ENCODE measurements around the gene MIP.
"Not testable (repeated sequence)": the region's sequence is repeated elsewhere in the genome, so short reads cannot be mapped to it uniquely, and the experiment has no call there.

Gene MIP
- total RNA-seq = 0 to 0.07 (median 0) reads per million in 9 experiments

DNA sequence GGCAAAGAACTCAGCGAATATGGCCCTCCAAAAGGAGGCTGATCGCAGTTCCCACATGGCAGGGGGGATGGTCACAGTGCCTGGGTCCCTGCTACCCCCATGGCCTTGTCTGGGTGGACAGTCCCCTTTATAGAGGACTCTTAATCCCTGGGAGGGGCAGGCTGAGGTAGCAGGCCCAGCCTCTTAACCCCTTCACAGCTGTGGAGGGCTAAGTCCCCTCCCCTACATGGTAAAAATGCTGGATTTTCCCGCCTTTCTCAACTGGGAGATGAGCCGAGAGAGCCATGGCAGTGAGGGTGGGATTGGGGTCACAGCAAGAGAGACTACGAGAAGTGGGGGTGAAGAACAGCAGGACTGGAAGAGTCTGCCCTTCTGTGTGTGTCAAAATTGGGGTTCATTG is at the start of gene MIP:
Gene MIP, minus strand, starts transcription at position 101 of the 400 bp plus-strand sequence. Its CDS starts 44 bp downstream, at position 57.
- H3K27ac Mint-ChIP-seq = no peak within 1 kb of the TSS
- ATAC-seq (replicated peaks) = no peak

DNA sequence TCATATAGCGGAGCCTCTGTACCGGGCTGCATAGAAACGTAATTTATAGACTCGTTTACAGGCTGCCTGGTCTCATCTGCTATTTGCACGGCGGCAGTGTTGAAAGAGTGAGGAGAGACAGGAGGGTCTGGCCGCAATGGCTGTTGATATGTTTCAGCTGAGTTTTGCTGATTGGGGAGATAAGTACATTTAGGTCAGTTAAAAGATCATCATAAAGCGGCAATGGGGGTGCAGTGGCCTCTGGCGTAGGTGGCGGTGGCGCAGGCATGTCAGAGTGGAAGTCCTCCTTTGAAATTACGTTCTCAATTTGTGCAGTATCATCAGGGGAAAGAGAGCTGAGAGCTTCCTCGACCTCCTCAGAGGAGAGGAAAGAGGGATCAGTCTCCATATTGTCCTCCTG is 45.4 kb upstream of the MIP start:
- not testable (repeated sequence) for H3K4me3 Mint-ChIP-seq; H3K27ac Mint-ChIP-seq; H3K27me3 Mint-ChIP-seq; DNase-seq; ATAC-seq (replicated peaks); H3K36me3 Mint-ChIP-seq (ENCODE audit: insufficient read depth); H3K9me3 Mint-ChIP-seq; H3K4me1 Mint-ChIP-seq (ENCODE audit: low read depth in 2 of 2)

More for the DNA sequence above, at the start of gene MIP:
- DNase-seq = no peak
- peaks cover 3% of the 10 kb centered on the region in 2 donors for H3K4me1 Mint-ChIP-seq (ENCODE audit: low read depth in 2 of 2)
- no peaks in the 10 kb centered on the region for H3K9me3 Mint-ChIP-seq
- peaks cover 3% of the 10 kb centered on the region for H3K36me3 Mint-ChIP-seq (ENCODE audit: insufficient read depth)
- H3K4me3 Mint-ChIP-seq = no peak within 1 kb of the TSS
- no peaks in the 10 kb centered on the region for H3K27me3 Mint-ChIP-seq

DNA sequence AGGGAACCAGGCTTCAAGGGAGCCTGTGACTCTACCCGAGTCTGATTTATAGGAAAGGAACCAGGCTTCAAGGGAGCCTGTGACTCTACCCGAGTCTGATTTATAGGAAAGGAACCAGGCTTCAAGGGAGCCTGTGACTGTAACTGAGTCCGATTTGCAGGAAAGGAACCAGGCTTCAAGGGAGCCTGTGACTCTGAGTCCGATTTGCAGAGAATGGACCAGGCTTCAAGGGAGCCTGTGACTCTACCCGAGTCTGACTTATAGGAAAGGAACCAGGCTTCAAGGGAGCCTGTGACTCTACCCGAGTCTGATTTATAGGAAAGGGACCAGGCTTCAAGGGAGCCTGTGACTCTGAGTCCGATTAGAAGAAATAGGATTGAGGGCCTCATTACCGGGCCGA is 45.0 kb upstream of the MIP start:
- DNase-seq; H3K9me3 Mint-ChIP-seq; H3K27ac Mint-ChIP-seq; H3K27me3 Mint-ChIP-seq; ATAC-seq (replicated peaks); H3K4me1 Mint-ChIP-seq (ENCODE audit: low read depth in 2 of 2); H3K4me3 Mint-ChIP-seq; H3K36me3 Mint-ChIP-seq (ENCODE audit: insufficient read depth): not testable (repeated sequence)

DNA sequence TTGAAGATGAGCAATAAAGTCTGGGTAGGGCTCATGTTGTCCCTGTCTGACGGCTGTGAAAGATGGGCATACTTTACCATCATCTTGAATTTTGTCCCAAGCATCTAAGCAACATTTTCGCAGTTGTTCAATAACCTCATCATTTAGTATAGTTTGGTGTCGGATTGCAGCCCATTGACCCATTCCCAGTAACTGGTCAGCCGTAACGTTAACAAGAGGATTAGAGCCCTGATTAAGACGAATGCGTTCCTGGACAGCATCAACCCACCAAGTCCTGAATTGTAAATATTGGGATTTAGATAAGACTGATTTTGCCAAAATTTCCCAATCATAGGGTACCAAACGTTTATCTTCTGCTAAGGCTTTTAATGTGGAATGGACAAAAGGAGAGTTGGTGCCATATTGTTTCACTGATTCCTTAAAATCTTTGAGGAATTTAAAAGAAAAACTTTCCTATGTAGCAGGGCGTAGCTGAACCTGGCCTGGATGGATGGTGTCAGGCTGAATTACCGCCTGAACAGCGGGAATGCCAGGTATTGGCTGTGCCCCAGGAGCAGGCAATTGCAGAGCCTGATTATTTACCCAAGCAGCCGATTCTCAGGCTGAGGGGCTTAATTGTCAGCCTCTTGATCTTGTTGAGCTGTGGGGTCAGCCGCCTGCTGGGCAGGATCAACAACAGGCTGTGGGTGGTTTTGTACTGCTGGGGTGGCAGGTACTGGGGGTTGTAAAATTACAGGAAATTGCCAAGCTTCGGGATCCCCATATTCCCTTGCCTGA is 43.9 kb upstream of the MIP start:
- not testable (repeated sequence) for H3K27me3 Mint-ChIP-seq, H3K27ac Mint-ChIP-seq, H3K9me3 Mint-ChIP-seq

DNA sequence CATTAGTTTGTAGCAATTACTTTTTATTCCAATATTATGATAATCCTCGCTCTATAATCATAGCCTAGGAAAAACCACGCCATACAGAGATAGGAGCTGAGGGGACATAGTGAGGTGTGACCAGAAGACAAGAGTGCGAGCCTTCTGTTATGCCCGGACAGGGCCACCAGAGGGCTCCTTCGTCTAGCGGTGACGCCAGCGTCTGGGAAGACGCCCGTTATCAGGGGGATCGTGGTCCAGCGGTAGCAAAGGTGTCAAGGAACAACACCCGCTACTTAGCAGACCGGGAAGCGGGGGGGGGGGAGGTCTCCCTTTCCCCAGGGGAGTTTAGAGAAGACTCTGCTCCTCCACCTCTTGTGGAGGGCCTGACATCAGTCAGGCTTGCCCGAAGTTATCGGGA is 42.2 kb upstream of the MIP start:
- H3K36me3 Mint-ChIP-seq (ENCODE audit: insufficient read depth); H3K4me1 Mint-ChIP-seq (ENCODE audit: low read depth in 2 of 2); H3K9me3 Mint-ChIP-seq; ATAC-seq (replicated peaks); H3K27me3 Mint-ChIP-seq: not testable (repeated sequence)
- H3K4me3 Mint-ChIP-seq = peak overlapping the region; percentile 41 to 48
- DNase-seq = peak; percentile 31 to 65 (median 34)
- H3K27ac Mint-ChIP-seq = peak overlapping the region in 1 of 2 donors; percentile 44

More for the DNA sequence above, 43.9 kb upstream of the MIP start:
- H3K4me1 Mint-ChIP-seq (ENCODE audit: low read depth in 2 of 2); H3K36me3 Mint-ChIP-seq (ENCODE audit: insufficient read depth); ATAC-seq (replicated peaks); DNase-seq; H3K4me3 Mint-ChIP-seq: not testable (repeated sequence)

DNA sequence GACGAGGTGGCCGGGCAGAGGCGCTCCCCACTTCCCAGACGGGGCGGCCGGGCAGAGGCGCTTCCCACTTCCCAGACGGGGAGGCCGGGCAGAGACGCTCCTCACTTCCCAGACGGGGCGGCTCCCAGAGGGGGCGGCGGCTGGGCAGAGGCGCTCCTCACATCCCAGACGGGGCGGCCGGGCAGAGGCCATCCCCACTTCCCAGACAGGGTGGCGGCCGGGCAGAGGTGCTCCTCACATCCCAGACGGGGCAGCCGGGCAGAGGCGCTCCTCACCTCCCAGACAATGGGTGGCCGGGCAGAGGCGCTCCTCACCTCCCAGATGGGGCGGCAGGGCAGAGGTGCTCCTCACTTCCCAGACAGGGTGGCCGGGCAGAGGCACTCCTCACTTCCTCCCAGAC is 40.0 kb upstream of the MIP start:
- not testable (repeated sequence) for H3K4me3 Mint-ChIP-seq; H3K27ac Mint-ChIP-seq; ATAC-seq (replicated peaks); H3K36me3 Mint-ChIP-seq (ENCODE audit: insufficient read depth); H3K4me1 Mint-ChIP-seq (ENCODE audit: low read depth in 2 of 2); H3K9me3 Mint-ChIP-seq; DNase-seq
- peaks cover 20 to 30% of the 10 kb centered on the region in 2 donors for H3K27me3 Mint-ChIP-seq

DNA sequence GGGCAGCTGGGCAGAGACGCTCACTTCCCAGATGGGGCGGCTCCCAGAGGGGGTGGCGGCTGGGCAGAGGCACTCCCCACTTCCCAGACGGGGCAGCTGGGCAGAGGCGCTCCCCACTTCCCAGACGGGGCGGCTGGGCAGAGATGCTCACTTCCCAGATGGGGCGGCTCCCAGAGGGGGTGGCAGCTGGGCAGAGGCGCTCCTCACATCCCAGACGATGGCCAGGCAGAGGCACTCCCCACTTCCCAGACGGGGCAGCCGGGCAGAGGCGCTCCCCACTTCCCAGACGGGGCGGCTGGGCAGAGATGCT is 39.6 kb upstream of the MIP start:
- not testable (repeated sequence) for H3K4me1 Mint-ChIP-seq (ENCODE audit: low read depth in 2 of 2); ATAC-seq (replicated peaks); H3K9me3 Mint-ChIP-seq; H3K4me3 Mint-ChIP-seq; DNase-seq; H3K27ac Mint-ChIP-seq; H3K36me3 Mint-ChIP-seq (ENCODE audit: insufficient read depth)
- peaks cover 20 to 30% of the 10 kb centered on the region in 2 donors for H3K27me3 Mint-ChIP-seq

DNA sequence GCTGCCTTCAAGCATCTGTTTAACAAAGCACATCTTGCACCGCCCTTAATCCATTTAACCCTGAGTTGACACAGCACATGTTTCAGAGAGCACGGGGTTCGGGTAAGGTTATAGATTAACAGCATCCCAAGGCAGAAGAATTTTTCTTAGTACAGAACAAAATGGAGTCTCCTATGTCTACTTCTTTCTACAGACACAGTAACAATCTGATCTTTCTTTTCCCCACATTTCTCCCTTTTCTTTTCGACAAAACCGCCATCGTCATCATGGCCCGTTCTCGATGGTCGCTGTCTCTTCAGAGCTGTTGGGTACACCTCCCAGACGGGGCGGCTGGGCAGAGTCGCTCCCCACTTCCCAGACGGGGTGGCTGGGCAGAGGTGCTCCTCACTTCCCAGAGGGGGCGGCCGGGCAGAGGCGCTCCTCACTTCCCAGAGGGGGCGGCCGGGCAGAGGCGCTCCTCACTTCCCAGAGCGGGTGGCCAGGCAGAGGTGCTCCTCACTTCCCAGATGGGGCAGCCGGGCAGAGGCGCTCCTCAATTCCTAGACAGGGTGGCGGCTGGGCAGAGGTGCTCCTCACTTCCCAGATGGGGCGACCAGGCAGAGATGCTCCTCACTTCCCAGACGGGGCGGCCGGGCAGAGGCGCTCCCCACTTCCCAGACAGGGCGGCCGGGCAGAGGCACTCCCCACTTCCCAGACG is 39.1 kb upstream of the MIP start:
- not testable (repeated sequence) for DNase-seq; ATAC-seq (replicated peaks); H3K4me1 Mint-ChIP-seq (ENCODE audit: low read depth in 2 of 2); H3K4me3 Mint-ChIP-seq; H3K27ac Mint-ChIP-seq; H3K36me3 Mint-ChIP-seq (ENCODE audit: insufficient read depth); H3K9me3 Mint-ChIP-seq
- H3K27me3 Mint-ChIP-seq = peaks cover 20 to 33% of the 10 kb centered on the region in 2 donors

DNA sequence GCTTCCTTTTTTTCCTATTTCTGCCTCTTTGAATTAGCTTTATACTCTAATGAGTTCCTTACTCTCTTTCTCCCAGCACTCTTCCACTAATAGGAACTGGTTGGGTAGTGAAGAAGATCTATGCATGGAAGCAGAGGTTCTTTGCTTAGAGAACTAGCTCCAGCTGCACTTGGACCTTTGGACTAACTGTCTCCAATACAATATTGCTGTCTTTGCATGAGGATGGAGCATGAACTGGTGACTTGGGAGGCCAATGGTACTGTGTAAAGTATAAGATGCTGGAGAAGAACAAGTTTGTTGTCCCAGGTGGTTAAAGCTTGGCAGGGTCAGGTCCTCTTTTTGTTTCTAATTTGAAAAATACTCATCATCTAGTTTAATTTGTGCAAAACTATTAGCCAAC is 35.9 kb upstream of the MIP start:
- Mint-ChIP-seq H3K27ac (no peak overlapping the region), H3K36me3 (ENCODE audit: insufficient read depth) (no peaks in the 10 kb centered on the region), H3K27me3 (peaks cover 20 to 47% of the 10 kb centered on the region in 2 donors), H3K4me1 (ENCODE audit: low read depth in 2 of 2) (peaks cover 11 to 12% of the 10 kb centered on the region in 2 donors), H3K9me3 (no peaks in the 10 kb centered on the region), H3K4me3 (no peak overlapping the region)
- ATAC-seq (replicated peaks) = no peak
- no peak for DNase-seq

DNA sequence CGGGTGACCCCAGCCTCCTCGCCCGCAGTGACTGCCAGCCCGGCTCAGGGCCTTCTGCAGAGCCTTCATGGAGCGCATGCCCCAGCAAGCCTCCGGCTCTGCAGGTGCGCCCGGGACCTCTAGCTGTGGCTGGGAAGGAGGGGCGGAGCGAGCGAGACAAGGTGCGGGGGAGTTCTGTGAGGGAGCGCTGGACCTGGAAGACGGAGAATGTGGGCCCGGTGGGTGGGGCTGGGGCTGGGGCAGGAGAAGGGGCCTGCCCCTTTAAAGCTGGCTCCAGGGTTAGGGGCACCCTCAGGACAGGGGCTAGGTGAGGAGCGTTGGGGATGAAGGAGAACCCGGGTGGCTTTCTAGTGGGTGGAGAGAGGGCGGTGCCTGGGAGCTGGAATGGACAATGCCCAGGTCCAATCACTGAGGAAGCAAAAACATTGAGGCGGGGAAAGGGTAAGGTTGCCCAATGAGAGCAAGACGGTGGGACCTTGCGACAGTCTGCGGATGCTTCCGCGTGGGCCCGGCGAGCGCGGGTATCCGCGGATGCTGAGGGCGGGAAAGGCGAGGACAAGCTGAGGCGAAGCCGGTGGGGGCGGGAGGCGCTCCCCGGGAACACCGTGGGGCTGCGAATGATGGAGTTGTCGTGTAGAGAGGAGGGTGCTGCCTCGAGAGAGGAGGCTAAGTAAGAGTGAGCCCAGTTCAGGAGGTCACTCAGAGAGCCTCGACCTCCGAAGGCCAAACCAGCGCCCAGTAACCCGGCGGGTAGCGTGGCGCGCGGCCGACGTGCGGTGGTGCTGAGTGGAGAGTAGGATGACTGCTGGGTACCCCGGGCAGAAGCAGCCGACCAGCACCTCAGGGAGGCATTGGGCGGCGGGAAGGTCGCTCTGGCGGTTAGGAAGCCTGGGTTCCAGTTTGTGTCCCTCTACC is 33.8 kb upstream of the MIP start, which contains the start of gene GLS2:
Gene GLS2, minus strand, starts transcription at position 121 of the 915 bp plus-strand sequence. Its CDS starts 43 bp downstream, at position 78.
- H3K36me3 Mint-ChIP-seq (ENCODE audit: insufficient read depth) = no peaks in the 10 kb centered on the region
- DNase-seq (peak; percentile 63 to 70 (median 64)), ATAC-seq (replicated peaks) (peak; percentile 96)
- H3K4me1 Mint-ChIP-seq (ENCODE audit: low read depth in 2 of 2) = peaks cover 11 to 12% of the 10 kb centered on the region in 2 donors
- peak within 1 kb of the TSS; percentile 88 to 90 for H3K4me3 Mint-ChIP-seq
- peak within 1 kb of the TSS; percentile 55 to 63 for H3K27ac Mint-ChIP-seq
- H3K9me3 Mint-ChIP-seq = no peaks in the 10 kb centered on the region
- peaks cover 20 to 44% of the 10 kb centered on the region in 2 donors for H3K27me3 Mint-ChIP-seq

DNA sequence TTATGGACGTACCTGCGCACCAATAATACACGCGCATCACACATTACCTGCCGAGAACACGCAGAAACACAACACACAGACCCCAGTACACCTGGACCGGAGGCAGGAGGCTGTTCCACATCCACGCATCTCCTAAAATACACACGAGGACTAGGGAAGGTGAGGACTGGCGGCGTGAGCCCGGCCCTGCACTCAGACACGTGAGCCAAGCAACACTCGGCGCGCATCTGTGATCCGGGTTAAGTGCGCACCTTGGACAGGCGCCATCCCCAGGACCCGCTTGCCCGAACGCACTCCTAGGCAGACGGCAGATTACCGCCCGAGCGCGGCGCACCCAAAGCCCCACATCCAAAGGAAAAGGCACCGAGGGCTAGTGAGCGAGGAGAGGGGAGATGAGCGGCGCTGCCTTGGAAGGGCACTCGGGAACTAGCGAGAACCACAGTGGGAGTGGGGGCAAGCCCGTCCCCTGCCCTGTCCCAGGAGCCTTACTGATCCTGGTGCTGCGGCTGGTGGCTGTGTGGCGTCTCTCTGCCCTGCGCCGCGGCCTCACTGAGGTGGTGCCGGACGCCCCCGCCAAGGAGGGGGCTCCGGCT is 33.1 kb upstream of the MIP start:
- H3K36me3 Mint-ChIP-seq (ENCODE audit: insufficient read depth) = no peaks in the 10 kb centered on the region
- peaks cover 20 to 41% of the 10 kb centered on the region in 2 donors for H3K27me3 Mint-ChIP-seq
- H3K27ac Mint-ChIP-seq = peak overlapping the region; percentile 55 to 63
- no peak for DNase-seq
- peak overlapping the region; percentile 88 to 90 for H3K4me3 Mint-ChIP-seq
- no peaks in the 10 kb centered on the region for H3K9me3 Mint-ChIP-seq
- peak; percentile 36 for ATAC-seq (replicated peaks)
- H3K4me1 Mint-ChIP-seq (ENCODE audit: low read depth in 2 of 2) = peaks cover 11 to 12% of the 10 kb centered on the region in 2 donors

DNA sequence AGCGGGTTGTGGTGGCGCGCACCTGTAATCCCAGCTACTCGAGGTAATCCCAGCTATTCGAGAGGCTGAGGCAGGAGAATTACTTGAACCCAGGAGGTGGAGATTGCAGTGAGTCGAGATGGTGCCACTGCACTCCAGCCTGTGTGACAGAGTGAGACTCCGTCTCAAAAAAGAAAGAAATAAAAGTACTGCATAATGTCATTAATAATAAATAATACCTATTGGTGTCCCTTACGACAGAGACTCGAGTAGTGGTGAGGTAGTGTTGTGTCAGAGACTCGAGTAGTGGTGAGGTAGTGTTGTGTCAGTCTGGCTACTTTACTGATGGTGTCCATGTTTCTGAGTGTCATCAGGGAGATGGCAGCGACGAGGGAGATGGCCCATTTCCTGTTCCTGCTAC is 32.2 kb upstream of the MIP start:
- Mint-ChIP-seq H3K4me3 (peak overlapping the region; percentile 8 to 31), H3K27ac (no peak overlapping the region)
- no peak for DNase-seq

DNA sequence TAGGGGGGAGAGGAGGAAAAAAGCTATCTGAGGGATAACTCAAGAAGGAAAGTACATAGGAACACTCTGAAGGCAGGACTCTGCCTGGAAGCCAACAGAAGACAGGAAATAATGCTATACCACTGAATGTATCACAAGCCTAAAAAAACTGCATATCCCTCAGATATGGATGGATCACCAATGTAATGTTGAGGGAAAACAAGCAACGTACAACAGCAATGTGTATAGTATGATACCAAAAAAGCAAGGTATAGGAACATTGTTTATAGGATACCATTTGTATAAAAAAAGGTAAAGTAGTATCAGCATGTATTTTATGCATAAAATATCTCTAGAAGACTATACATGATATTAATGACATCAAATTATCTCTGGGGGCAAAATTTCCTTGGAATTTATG is 30.1 kb upstream of the MIP start:
- Mint-ChIP-seq H3K4me3 (no peak overlapping the region), H3K36me3 (ENCODE audit: insufficient read depth) (no peaks in the 10 kb centered on the region), H3K9me3 (no peaks in the 10 kb centered on the region), H3K27ac (no peak overlapping the region), H3K4me1 (ENCODE audit: low read depth in 2 of 2) (peaks cover 11 to 12% of the 10 kb centered on the region in 2 donors), H3K27me3 (peaks cover 0 to 17% of the 10 kb centered on the region in 2 donors)
- no peak for DNase-seq
- ATAC-seq (replicated peaks) = no peak

More for the DNA sequence above, 32.2 kb upstream of the MIP start:
- Mint-ChIP-seq H3K36me3 (ENCODE audit: insufficient read depth) (no peaks in the 10 kb centered on the region), H3K27me3 (peaks cover 16 to 38% of the 10 kb centered on the region in 2 donors), H3K9me3 (no peaks in the 10 kb centered on the region), H3K4me1 (ENCODE audit: low read depth in 2 of 2) (peaks cover 11 to 12% of the 10 kb centered on the region in 2 donors)
- no peak for ATAC-seq (replicated peaks)
